HL-60/S4 treated with phorbol 12-myristate 13-acetate at 8.2 ng/mL for 4 days and 3 days (cell line): Measurements from ENCODE around the gene AFF3.

Source experiments
- in situ Hi-C: fragments of 300-500 bp; cut with MboI; formaldehyde crosslinking; loops from 2 replicates; pipeline ENCODE4 v1.15.0; 2022; ENCODE audit warnings: low sequenced_read_pairs

The AFF3 gene

GRCh38 chr2:100016756-100017155 lies 125.6 kb downstream of the AFF3 start:
- in situ Hi-C loops, result no loop called here

- in situ Hi-C loops, result no loop called here
These were observed 126.5 kb downstream of the AFF3 start for GRCh38 chr2:100015849-100016248.

- in situ Hi-C loops, result no loop called here
These were observed 128.3 kb downstream of the AFF3 start for GRCh38 chr2:100013892-100014677.

- in situ Hi-C loops, result no loop called here
These were observed 129.8 kb downstream of the AFF3 start for GRCh38 chr2:100012561-100012960.

- in situ Hi-C loops, result no loop called here
These were observed 131.1 kb downstream of the AFF3 start for GRCh38 chr2:100011272-100011731.

- in situ Hi-C loops, result no loop called here
These were observed 131.8 kb downstream of the AFF3 start for GRCh38 chr2:100010606-100011005.

GRCh38 chr2:100009743-100010142 lies 132.6 kb downstream of the AFF3 start:
- in situ Hi-C loops, result no loop called here

- in situ Hi-C loops, result no loop called here
These were observed 133.4 kb downstream of the AFF3 start for GRCh38 chr2:100008956-100009355.

- in situ Hi-C loops, result no loop called here
These were observed 135.9 kb downstream of the AFF3 start for GRCh38 chr2:100006516-100006915.

GRCh38 chr2:100004959-100005387 lies 137.4 kb downstream of the AFF3 start:
- in situ Hi-C loops, result no loop called here

GRCh38 chr2:100004348-100004884 lies 138.0 kb downstream of the AFF3 start:
- in situ Hi-C loops, result no loop called here

- in situ Hi-C loops, result no loop called here
These were observed 140.3 kb downstream of the AFF3 start for GRCh38 chr2:100002059-100002458.

GRCh38 chr2:100000915-100001707 lies 141.3 kb downstream of the AFF3 start:
- in situ Hi-C loops, result no loop called here

- in situ Hi-C loops, result no loop called here
These were observed 143.6 kb downstream of the AFF3 start for GRCh38 chr2:99998651-99999320.

- in situ Hi-C loops, result no loop called here
These were observed 152.5 kb downstream of the AFF3 start for GRCh38 chr2:99989905-99990304.

- in situ Hi-C loops, result no loop called here
These were observed 153.8 kb downstream of the AFF3 start for GRCh38 chr2:99988599-99988998.

GRCh38 chr2:99987160-99987559 lies 155.2 kb downstream of the AFF3 start:
- in situ Hi-C loops, result no loop called here

- in situ Hi-C loops, result no loop called here
These were observed 157.4 kb downstream of the AFF3 start for GRCh38 chr2:99984799-99985515.

- in situ Hi-C loops, result no loop called here
These were observed 159.6 kb downstream of the AFF3 start for GRCh38 chr2:99982744-99983143.

- in situ Hi-C loops, result no loop called here
These were observed 160.6 kb downstream of the AFF3 start for GRCh38 chr2:99981840-99982239.

- in situ Hi-C loops, result no loop called here
These were observed 162.2 kb downstream of the AFF3 start for GRCh38 chr2:99980176-99980575.
